Fibroblast of peridontal ligament (primary cell): ENCODE measurements around the gene FAM72D.
"Not testable (repeated sequence)": the region's sequence is repeated elsewhere in the genome, so short reads cannot be mapped to it uniquely, and the experiment has no call there.

Experiments
- DNase-seq: peaks from one replicate; pipeline ENCODE4 v3.0.0-alpha.2; 2010; ENCODE audit errors: extremely low read depth

The FAM72D gene

DNA sequence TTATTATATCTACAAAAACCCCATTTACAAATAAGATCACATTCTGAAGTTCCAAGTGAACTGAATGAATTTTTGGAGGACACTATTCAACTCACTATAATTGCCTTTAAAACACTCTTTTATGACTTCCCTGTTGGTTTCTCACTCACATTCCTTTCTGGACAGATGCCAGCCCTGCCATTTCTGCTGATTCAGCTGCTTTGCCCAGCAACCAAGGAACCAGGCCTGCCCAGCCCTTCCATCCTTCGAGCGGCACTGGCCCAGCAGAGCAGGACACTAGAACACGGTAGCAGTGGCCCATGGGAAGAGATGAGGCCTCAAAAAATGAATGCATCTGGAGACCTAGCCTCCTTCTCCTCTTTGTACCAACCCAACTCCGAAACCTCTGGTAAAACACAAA is 50.5 kb downstream of the FAM72D start:
- DNase-seq: not testable (repeated sequence)

DNA sequence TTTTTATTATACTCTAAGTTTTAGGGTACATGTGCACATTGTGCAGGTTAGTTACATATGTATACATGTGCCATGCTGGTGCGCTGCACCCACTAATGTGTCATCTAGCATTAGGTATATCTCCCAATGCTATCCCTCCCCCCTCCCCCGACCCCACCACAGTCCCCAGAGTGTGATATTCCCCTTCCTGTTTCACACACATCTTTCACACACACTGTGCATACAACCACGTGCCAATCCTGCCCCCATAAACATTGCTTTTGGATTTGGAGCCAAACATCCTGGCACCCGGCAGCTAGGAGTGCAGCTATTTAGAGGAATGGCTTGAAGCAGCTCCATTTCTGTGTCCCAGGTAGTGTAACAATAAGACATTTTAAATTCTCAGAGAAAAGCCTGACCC is 51.4 kb downstream of the FAM72D start:
- DNase-seq: not testable (repeated sequence)

DNA sequence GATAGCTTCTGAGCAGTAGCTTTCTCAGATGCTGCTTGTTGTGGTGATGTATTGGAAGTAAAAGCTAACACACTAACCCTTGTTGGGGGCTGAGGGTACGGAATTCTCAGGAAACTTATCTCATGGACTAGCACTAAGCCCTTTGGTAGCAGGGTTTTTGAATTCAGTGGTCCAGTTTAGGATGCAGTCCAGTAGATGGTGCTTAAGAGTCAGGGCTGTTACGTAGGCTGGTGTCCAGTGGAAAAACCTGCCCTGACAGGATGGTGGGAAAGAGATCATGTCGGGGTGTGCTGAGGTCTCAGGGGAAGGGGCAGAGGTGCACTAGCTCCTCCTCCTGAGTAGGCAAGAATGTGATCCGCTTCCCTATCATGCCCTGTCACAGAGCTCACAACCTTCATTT is 59.6 kb downstream of the FAM72D start:
- not testable (repeated sequence) for DNase-seq

DNA sequence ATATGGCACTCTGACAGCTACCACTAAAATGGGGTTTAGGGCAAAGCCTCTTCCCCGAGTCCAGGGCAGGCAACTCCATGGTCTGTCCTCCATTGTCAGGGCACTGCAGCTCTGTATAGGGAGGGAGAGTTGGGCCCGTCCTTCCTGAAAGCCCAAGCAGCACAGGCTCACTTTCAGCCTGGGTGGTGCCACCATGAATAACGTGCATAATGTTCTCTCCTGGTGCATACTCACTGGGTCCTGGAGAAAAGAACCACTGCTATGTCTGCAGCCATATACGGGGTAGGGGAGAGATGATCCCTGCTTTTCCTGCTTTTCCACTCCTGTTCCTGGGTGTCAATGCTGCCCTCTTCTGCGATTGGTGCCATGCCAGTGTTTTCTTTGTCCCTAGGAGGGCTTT is 60.1 kb downstream of the FAM72D start:
- DNase-seq: not testable (repeated sequence)

DNA sequence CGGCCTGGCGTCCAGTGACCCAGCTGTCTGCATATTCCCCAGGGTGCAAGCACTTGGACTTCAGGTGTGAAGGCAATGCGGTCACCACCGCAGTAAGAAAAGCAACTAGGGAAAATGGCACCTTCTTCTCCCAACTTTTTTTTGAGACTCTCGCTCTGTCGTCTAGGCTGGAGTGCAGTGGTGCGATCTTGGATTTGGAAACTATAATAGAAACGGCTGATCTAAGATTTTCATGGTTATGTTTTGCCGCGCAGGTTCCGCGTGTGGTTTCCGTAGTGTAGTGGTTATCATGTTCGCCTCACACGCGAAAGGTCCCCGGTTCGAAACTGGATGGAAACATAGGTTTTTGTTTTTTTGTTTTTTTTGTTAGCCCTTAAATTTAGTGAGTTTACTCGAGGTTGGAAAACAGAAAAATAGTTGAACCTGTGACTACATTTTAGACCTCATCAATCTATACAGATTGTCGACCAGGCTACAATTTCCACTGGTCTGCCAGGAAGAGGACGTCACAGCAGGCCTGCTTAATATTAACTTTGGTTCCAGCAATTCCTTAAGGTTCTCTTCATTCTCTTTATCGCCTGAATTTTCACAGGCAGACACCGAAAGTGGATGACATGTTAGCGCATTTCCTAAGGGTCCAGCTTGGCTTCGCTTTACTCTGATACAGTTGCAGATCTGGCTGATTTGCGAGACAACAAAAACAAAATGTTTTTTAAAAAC is 61.3 kb downstream of the FAM72D start:
- DNase-seq: peak; percentile 55

DNA sequence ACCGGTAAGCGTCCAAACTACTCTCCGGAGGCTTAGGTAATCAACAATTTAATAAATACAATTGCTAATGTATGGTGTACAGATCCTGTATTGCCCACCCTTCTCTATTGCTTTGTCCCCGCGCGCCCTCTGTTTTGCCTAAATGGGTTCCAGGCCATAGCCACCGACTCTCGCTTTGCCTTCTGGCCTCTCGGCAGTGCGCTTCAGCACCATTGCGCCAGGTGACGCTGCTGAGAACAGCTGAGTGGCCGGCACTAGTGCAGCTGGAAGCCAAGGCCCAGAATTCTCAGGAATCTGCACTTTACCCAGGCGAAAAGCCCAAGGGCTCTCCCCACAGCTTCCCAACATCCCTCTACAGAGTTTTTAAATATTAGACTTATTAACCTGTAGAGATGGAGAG is 61.9 kb downstream of the FAM72D start:
- DNase-seq: not testable (repeated sequence)

DNA sequence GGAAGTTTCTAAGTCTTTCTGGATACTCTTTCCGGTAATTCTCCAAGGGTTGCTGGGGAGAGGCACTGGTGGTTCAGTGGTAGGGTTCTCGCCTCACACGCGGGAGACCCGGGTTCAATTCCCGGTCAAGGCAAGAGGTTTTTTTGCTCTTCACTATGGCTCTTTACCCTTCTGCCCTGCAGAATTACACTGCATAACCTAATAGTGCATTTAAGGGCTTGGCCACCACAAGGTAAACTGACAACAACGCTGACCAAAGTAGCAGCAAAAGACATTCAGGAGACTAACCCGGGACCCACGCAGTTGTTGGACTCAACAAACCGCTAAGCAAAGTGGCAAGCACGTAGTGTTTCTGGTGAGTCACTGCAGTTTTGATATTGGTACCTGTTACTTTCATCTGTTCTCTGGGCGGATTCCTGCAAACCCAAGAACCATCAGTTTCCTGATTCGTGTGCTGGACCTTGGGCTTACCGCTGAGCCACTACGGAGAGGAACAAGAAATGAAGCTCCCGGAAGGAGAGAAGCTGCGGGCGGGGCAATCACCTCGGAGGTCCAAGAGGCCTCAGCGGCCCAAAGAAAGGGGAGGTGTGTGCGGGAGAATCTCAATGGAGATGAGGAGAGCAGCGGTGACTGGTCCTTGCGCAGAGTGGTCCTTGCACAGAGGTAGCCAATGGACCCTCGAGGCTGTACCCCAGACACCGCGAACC is 65.4 kb downstream of the FAM72D start:
- DNase-seq: not testable (repeated sequence)
